Ureter (tissue), 1 donor: ENCODE measurements around the gene ZNF492. TPM values are rescaled to one million over a fixed set of nuclear protein-coding genes. Genes with fewer than 3 reads are reported as not detected.
"Not testable (repeated sequence)": the region's sequence is repeated elsewhere in the genome, so short reads cannot be mapped to it uniquely, and the experiment has no call there.

ENCODE experiments used
- DNase-seq: peaks from one replicate; pipeline ENCODE4 v3.0.0-alpha.2; 2020; ENCODE audit warnings: low spot score
- total RNA-seq: library from RNA; stranded (reverse); gene quantifications from one replicate; pipeline ENCODE4 v1.2.4, GENCODE V29; 2023
- donor health status: DM: yes; HTN: yes; CAD: no.

The ZNF492 gene
- total RNA-seq, 1 donor from 2014 or later: 0.16 TPM

- DNase-seq: peak; percentile 12
These were observed 16.9 kb upstream of the ZNF492 start for GRCh38 chr19:22617181-22617580.

- DNase-seq: peak; percentile 38
These were observed 16.4 kb upstream of the ZNF492 start for GRCh38 chr19:22617614-22618320.

GRCh38 chr19:22619371-22619770, 14.8 kb upstream of the ZNF492 start:
- DNase-seq: peak; percentile 23

GRCh38 chr19:22619932-22620331, 14.2 kb upstream of the ZNF492 start:
- DNase-seq: peak; percentile 29

GRCh38 chr19:22620401-22620800, 13.7 kb upstream of the ZNF492 start:
- peak; percentile 26 for DNase-seq

- peak; percentile 14 for DNase-seq
These were observed 13.2 kb upstream of the ZNF492 start for GRCh38 chr19:22620912-22621311.

GRCh38 chr19:22622020-22622419, 12.1 kb upstream of the ZNF492 start:
- DNase-seq: peak; percentile 3

GRCh38 chr19:22622901-22623840, 11.0 kb upstream of the ZNF492 start:
- peak; percentile 39 for DNase-seq

GRCh38 chr19:22623841-22624221, 10.3 kb upstream of the ZNF492 start:
- DNase-seq: peak; percentile 37

- no peak for DNase-seq
These were observed 8.7 kb upstream of the ZNF492 start for GRCh38 chr19:22625266-22626035.

- no peak for DNase-seq
These were observed 6.6 kb upstream of the ZNF492 start for GRCh38 chr19:22627526-22627925.

GRCh38 chr19:22628401-22628800, 5.7 kb upstream of the ZNF492 start:
- no peak for DNase-seq

GRCh38 chr19:22634450-22634827, 315 bp downstream of the ZNF492 start:
- no peak for DNase-seq

- DNase-seq: not testable (repeated sequence)
These were observed 51.4 kb downstream of the ZNF492 start for GRCh38 chr19:22685493-22685892.

GRCh38 chr19:22702661-22703060, 68.5 kb downstream of the ZNF492 start:
- DNase-seq: not testable (repeated sequence)

- DNase-seq: not testable (repeated sequence)
These were observed 69.0 kb downstream of the ZNF492 start for GRCh38 chr19:22703096-22703495.

GRCh38 chr19:22708983-22709382, 74.9 kb downstream of the ZNF492 start:
- no peak for DNase-seq

Other genes starting within 250 kb of the ZNF492 start
- 1.1 TPM for gene ZNF98, start 212.0 kb upstream of the ZNF492 start, total RNA-seq
- gene ZNF99, start 149.8 kb downstream of the ZNF492 start, total RNA-seq: 0.34 TPM
- not detected for gene ZNF723, start 198.0 kb downstream of the ZNF492 start, total RNA-seq